Activated naive CD8-positive, alpha-beta T cell treated with anti-CD3 and anti-CD28 coated beads, Interleukin-2, amount 50 U/mL, for 24 hours (primary cell): ENCODE measurements around the gene SHB.

Source experiments
- ATAC-seq: fragments of 150-1000 bp; cut with Tn5 transposase; one replicate; pipeline ENCODE4 v1.10.0; 2021
- DNase-seq: peaks from one replicate; pipeline ENCODE4 v3.0.0; 2021
- H3K27ac Mint-ChIP-seq: one replicate; pipeline ENCODE4 v1.8.0; 2021; ENCODE audit warnings: mild to moderate bottlenecking, mixed read lengths
- H3K27me3 Mint-ChIP-seq: one replicate; pipeline ENCODE4 v1.8.0; 2021; ENCODE audit warnings: mixed read lengths
- H3K36me3 Mint-ChIP-seq: one replicate; pipeline ENCODE4 v1.8.0; 2021; ENCODE audit warnings: low read depth, mixed read lengths
- H3K4me1 Mint-ChIP-seq: one replicate; pipeline ENCODE4 v1.8.0; 2021; ENCODE audit warnings: mixed read lengths
- H3K4me3 Mint-ChIP-seq: one replicate; pipeline ENCODE4 v1.8.0; 2021; ENCODE audit warnings: mild to moderate bottlenecking, moderate library complexity, mixed read lengths
- H3K9me3 Mint-ChIP-seq: one replicate; pipeline ENCODE4 v1.8.0; 2021; ENCODE audit warnings: mixed read lengths

SHB gene

GRCh38 chr9:38018958-38019602, 49.9 kb downstream of the SHB start:
- no peak overlapping the region for H3K4me3 Mint-ChIP-seq
- no peaks in the 10 kb centered on the region for H3K36me3 Mint-ChIP-seq
- no peaks in the 10 kb centered on the region for H3K27me3 Mint-ChIP-seq
- H3K9me3 Mint-ChIP-seq: no peaks in the 10 kb centered on the region
- no peak overlapping the region for H3K27ac Mint-ChIP-seq
- ATAC-seq (no peak), DNase-seq (no peak)
- H3K4me1 Mint-ChIP-seq: no peaks in the 10 kb centered on the region

- no peaks in the 10 kb centered on the region for H3K27me3 Mint-ChIP-seq
- ATAC-seq: no peak
These were observed 50.6 kb downstream of the SHB start for GRCh38 chr9:38018241-38018957.

GRCh38 chr9:38017885-38018186, 51.2 kb downstream of the SHB start:
- DNase-seq: no peak
- Mint-ChIP-seq H3K4me3 (no peak overlapping the region), H3K9me3 (no peaks in the 10 kb centered on the region), H3K27ac (no peak overlapping the region), H3K27me3 (no peaks in the 10 kb centered on the region), H3K36me3 (no peaks in the 10 kb centered on the region), H3K4me1 (no peaks in the 10 kb centered on the region)
- no peak for ATAC-seq

More at GRCh38 chr9:38018241-38018957, 50.6 kb downstream of the SHB start:
- Mint-ChIP-seq H3K9me3 (no peaks in the 10 kb centered on the region), H3K4me3 (no peak overlapping the region), H3K27ac (no peak overlapping the region), H3K36me3 (no peaks in the 10 kb centered on the region), H3K4me1 (no peaks in the 10 kb centered on the region)
- DNase-seq: no peak

GRCh38 chr9:38017149-38017884, 51.7 kb downstream of the SHB start:
- DNase-seq (no peak), ATAC-seq (no peak)
- Mint-ChIP-seq H3K27ac (no peak overlapping the region), H3K36me3 (no peaks in the 10 kb centered on the region), H3K4me1 (no peaks in the 10 kb centered on the region), H3K4me3 (no peak overlapping the region), H3K27me3 (no peaks in the 10 kb centered on the region), H3K9me3 (no peaks in the 10 kb centered on the region)

GRCh38 chr9:38016375-38017135, 52.5 kb downstream of the SHB start:
- no peak overlapping the region for H3K4me3 Mint-ChIP-seq
- no peaks in the 10 kb centered on the region for H3K27me3 Mint-ChIP-seq
- no peak overlapping the region for H3K27ac Mint-ChIP-seq

GRCh38 chr9:38015906-38016305, 53.1 kb downstream of the SHB start:
- H3K27ac Mint-ChIP-seq: no peak overlapping the region
- no peaks in the 10 kb centered on the region for H3K36me3 Mint-ChIP-seq
- H3K4me3 Mint-ChIP-seq: no peak overlapping the region
- H3K27me3 Mint-ChIP-seq: no peaks in the 10 kb centered on the region
- H3K9me3 Mint-ChIP-seq: no peaks in the 10 kb centered on the region
- no peak for ATAC-seq
- H3K4me1 Mint-ChIP-seq: no peaks in the 10 kb centered on the region
- DNase-seq: no peak

More at GRCh38 chr9:38016375-38017135, 52.5 kb downstream of the SHB start:
- DNase-seq: no peak
- ATAC-seq: no peak
- Mint-ChIP-seq H3K4me1 (no peaks in the 10 kb centered on the region), H3K36me3 (no peaks in the 10 kb centered on the region), H3K9me3 (no peaks in the 10 kb centered on the region)

- ATAC-seq: no peak
- H3K27ac Mint-ChIP-seq: no peak overlapping the region
- no peaks in the 10 kb centered on the region for H3K36me3 Mint-ChIP-seq
- H3K9me3 Mint-ChIP-seq: no peaks in the 10 kb centered on the region
- no peak overlapping the region for H3K4me3 Mint-ChIP-seq
- no peaks in the 10 kb centered on the region for H3K4me1 Mint-ChIP-seq
- DNase-seq: no peak
- no peaks in the 10 kb centered on the region for H3K27me3 Mint-ChIP-seq
These were observed 53.8 kb downstream of the SHB start for GRCh38 chr9:38015266-38015665.

GRCh38 chr9:38012767-38013450, 56.1 kb downstream of the SHB start:
- Mint-ChIP-seq H3K9me3 (no peaks in the 10 kb centered on the region), H3K27me3 (no peaks in the 10 kb centered on the region), H3K36me3 (no peaks in the 10 kb centered on the region), H3K27ac (no peak overlapping the region), H3K4me3 (no peak overlapping the region), H3K4me1 (peaks cover 14% of the 10 kb centered on the region)
- ATAC-seq: no peak
- no peak for DNase-seq

GRCh38 chr9:38011991-38012390, 57.0 kb downstream of the SHB start:
- no peaks in the 10 kb centered on the region for H3K27me3 Mint-ChIP-seq
- H3K4me1 Mint-ChIP-seq: peaks cover 23% of the 10 kb centered on the region
- H3K4me3 Mint-ChIP-seq: no peak overlapping the region
- DNase-seq (no peak), ATAC-seq (no peak)
- H3K27ac Mint-ChIP-seq: no peak overlapping the region
- no peaks in the 10 kb centered on the region for H3K9me3 Mint-ChIP-seq
- no peaks in the 10 kb centered on the region for H3K36me3 Mint-ChIP-seq

- Mint-ChIP-seq H3K9me3 (no peaks in the 10 kb centered on the region), H3K27ac (no peak overlapping the region)
These were observed 57.9 kb downstream of the SHB start for GRCh38 chr9:38010918-38011704.

GRCh38 chr9:38009990-38010389, 59.0 kb downstream of the SHB start:
- DNase-seq: no peak
- Mint-ChIP-seq H3K4me1 (peaks cover 25% of the 10 kb centered on the region), H3K4me3 (no peak overlapping the region), H3K27ac (no peak overlapping the region), H3K36me3 (no peaks in the 10 kb centered on the region), H3K27me3 (no peaks in the 10 kb centered on the region), H3K9me3 (no peaks in the 10 kb centered on the region)
- ATAC-seq: no peak

More at GRCh38 chr9:38010918-38011704, 57.9 kb downstream of the SHB start:
- Mint-ChIP-seq H3K36me3 (no peaks in the 10 kb centered on the region), H3K4me3 (no peak overlapping the region), H3K4me1 (peaks cover 25% of the 10 kb centered on the region), H3K27me3 (no peaks in the 10 kb centered on the region)
- DNase-seq (no peak), ATAC-seq (no peak)

- peaks cover 25% of the 10 kb centered on the region for H3K4me1 Mint-ChIP-seq
- no peaks in the 10 kb centered on the region for H3K36me3 Mint-ChIP-seq
- no peak for DNase-seq
- H3K27me3 Mint-ChIP-seq: no peaks in the 10 kb centered on the region
- no peak overlapping the region for H3K27ac Mint-ChIP-seq
- no peaks in the 10 kb centered on the region for H3K9me3 Mint-ChIP-seq
- no peak overlapping the region for H3K4me3 Mint-ChIP-seq
- ATAC-seq: no peak
These were observed 60.0 kb downstream of the SHB start for GRCh38 chr9:38009035-38009501.

- peak; percentile 93 for ATAC-seq
These were observed 60.6 kb downstream of the SHB start for GRCh38 chr9:38008168-38009034.

More at GRCh38 chr9:38008168-38009034, 60.6 kb downstream of the SHB start:
- H3K4me1 Mint-ChIP-seq: peaks cover 27% of the 10 kb centered on the region
- H3K4me3 Mint-ChIP-seq: peak overlapping the region; percentile 46
- H3K27ac Mint-ChIP-seq: peak overlapping the region; percentile 89
- peak; percentile 78 for DNase-seq
- no peaks in the 10 kb centered on the region for H3K36me3 Mint-ChIP-seq
- H3K27me3 Mint-ChIP-seq: no peaks in the 10 kb centered on the region
- no peaks in the 10 kb centered on the region for H3K9me3 Mint-ChIP-seq
